IPS-15b (cell line): ENCODE results near the gene BBOF1.
"Not testable (repeated sequence)": the region's sequence is repeated elsewhere in the genome, so short reads cannot be mapped to it uniquely, and the experiment has no call there.

ENCODE experiments used
- H3K27me3 ChIP-seq: one replicate; pipeline ENCODE4 v1.6.1; 2013; ENCODE audit warnings: low read length; ENCODE audit not compliant: control insufficient read depth, insufficient read depth
- H3K36me3 ChIP-seq: one replicate; pipeline ENCODE4 v1.6.1; 2013; ENCODE audit warnings: low read length; ENCODE audit not compliant: control insufficient read depth, insufficient read depth
- H3K4me1 ChIP-seq: one replicate; pipeline ENCODE4 v1.6.1; 2013; ENCODE audit warnings: mild to moderate bottlenecking, low read length; ENCODE audit not compliant: control insufficient read depth, insufficient read depth
- H3K4me3 ChIP-seq: one replicate; pipeline ENCODE4 v1.5.1; 2013; ENCODE audit warnings: low read depth, low read length
- H3K9ac ChIP-seq: one replicate; pipeline ENCODE4 v1.6.1; 2013; ENCODE audit warnings: low read depth, mild to moderate bottlenecking, low read length
- H3K9me3 ChIP-seq: one replicate; pipeline ENCODE4 v1.6.1; 2013; ENCODE audit warnings: mild to moderate bottlenecking, low read length; ENCODE audit not compliant: control insufficient read depth, insufficient read depth

The BBOF1 gene

DNA sequence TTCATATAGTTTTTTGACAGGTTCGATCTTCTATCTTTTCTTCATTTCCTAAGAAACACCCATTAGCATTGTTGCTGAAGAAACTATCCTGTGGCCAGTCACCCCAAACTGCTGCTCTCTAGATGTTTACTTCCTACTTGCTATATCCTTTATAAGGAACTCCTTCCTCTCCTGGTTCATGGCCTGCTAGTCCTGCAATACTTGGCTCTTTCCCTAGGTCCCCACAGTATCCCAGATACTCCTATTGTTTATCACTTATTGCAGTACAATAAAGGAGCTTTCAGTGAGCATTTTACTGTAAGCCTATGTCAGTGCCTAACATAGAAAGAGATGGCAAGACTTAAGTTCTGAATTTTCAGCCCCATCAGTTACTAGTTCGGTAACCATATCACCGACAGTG is 62.3 kb downstream of the BBOF1 start:
- Histone ChIP-seq H3K9me3 (no peaks in the 10 kb centered on the region), H3K27me3 (no peaks in the 10 kb centered on the region), H3K9ac (no peak overlapping the region), H3K4me1 (no peaks in the 10 kb centered on the region), H3K4me3 (no peak overlapping the region), H3K36me3 (no peaks in the 10 kb centered on the region)

DNA sequence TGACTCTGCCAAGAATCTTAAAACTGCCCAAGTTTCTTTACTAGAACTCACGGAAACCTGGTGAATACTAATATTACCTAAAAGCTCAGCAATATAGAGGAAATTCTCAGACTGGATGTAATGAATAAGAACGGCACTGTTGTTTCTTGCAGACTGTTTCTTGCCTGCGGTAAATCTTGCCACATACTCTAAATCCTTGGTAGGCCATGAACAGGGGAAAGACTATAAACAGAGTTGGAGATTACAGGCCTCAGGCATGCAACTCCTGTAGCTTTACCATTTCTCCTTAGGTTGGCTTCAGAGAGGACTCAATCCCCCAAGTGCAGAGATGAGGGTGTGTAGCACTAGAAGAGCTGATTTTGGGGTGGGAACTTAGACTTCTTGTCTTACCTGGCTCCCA is 64.0 kb downstream of the BBOF1 start:
- Histone ChIP-seq H3K9ac (peak overlapping the region; percentile 62), H3K4me1 (no peaks in the 10 kb centered on the region), H3K27me3 (no peaks in the 10 kb centered on the region), H3K9me3 (no peaks in the 10 kb centered on the region), H3K4me3 (peak overlapping the region; percentile 98), H3K36me3 (no peaks in the 10 kb centered on the region)

DNA sequence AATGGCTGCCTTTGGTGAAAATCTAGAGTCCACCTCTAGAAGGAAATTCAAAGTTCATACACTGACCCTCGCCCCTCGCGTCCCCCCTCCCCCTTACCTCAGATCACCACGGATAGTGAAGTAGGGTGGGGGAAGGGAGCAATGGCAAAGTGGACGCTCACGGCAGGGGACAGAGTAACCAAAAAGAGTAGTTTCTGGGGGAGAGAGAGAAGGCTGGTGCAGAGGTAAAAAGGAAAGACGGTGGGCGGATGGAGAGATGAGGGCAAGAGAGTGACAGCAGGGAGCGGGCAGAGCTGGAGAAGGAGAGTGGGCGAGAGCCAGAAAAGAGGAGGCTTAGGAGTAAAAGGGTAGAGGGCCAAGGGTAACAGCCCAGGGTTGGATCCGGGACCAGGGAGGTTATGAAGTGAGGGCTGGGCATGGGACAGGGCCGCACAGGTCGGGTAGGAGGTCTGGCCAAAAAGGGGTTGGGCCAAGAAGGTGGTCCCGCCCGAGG is 64.7 kb downstream of the BBOF1 start:
- peak overlapping the region; percentile 62 for H3K9ac ChIP-seq

DNA sequence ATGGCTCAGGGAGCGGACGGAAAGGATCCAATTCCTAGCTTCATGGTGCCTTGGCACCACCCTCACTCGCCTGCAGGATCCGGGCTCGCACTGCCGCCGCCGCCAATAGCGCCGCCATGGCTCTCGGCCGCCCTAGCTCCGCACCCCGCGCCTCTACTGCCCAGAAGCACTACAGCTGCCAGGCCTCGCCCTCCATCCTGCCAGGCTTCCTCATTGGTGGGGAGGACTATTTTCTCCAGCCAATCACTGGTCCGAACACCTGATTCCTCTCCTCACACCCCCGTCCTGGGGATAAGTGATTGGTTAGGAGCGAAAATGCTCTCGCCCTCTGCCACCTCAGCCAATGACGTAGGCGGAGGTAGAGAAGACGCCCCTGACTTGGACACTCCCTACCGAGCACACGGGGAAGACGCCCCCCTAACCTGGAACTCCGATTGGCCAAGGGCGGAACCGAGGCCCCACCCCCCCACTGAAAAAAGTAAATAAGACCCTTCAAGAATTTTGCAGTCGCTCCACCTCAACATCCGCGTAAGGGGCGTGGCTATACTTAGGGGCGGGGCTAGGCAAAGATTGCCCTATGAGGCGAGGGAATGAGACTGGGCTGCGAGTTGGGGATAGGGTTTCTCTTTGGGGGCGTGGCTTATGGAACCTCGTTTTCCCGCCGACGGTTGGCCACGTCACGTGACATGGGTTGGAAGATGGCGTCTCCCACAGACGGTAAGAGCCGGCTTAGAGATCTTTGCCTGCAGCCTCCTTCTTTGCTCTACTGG is 65.3 kb downstream of the BBOF1 start, which contains the start of the genes ALDH6A1 and LIN52:
TSS of gene ALDH6A1 (minus strand) at position 177 of the 770 bp plus-strand sequence. CDS start at position 118, 59 bp downstream.
TSS of gene LIN52 (plus strand) at position 680 of the 770 bp plus-strand sequence. CDS start at position 699, 19 bp downstream.
- H3K27me3 ChIP-seq, result no peaks in the 10 kb centered on the region
- no peaks in the 10 kb centered on the region for H3K4me1 ChIP-seq
- H3K4me3 ChIP-seq, result peak within 1 kb of the TSS; percentile 98
- no peaks in the 10 kb centered on the region for H3K9me3 ChIP-seq
- no peaks in the 10 kb centered on the region for H3K36me3 ChIP-seq
- peak within 1 kb of the TSS; percentile 97 for H3K9ac ChIP-seq

More for the DNA sequence above, 64.7 kb downstream of the BBOF1 start:
- Histone ChIP-seq H3K27me3 (no peaks in the 10 kb centered on the region), H3K4me3 (peak overlapping the region; percentile 98), H3K9me3 (no peaks in the 10 kb centered on the region), H3K36me3 (no peaks in the 10 kb centered on the region), H3K4me1 (no peaks in the 10 kb centered on the region)

DNA sequence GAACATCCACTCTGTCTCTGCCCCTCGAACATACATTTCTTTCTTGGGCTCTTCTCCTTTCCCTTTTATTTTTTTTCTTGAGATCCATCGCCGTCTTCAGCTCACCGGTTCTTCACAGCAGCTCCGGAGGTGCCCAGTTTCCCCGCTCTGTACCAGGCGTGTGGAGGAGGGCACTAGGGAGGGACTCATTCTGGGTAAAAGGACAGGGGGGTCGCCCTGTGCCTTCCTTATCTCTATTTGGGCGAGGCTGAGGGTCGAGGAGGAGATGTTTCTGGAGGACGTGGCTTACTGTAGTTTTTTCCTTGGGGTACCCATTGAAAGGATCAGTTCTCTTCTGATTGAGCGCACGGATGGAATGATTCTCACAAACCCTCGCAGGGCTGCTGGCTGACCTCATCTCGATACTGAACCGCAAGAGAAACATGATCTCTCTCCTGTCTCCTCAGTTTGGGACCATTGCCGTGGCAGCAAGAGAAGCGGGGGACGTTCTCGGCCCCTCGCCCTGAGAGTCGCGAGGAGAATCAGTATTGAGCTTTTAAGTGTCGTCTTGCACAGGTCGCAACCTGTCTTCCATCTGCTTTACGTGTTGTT is 66.0 kb downstream of the BBOF1 start:
- Histone ChIP-seq H3K9ac (peak overlapping the region; percentile 97), H3K4me1 (no peaks in the 10 kb centered on the region), H3K27me3 (no peaks in the 10 kb centered on the region), H3K9me3 (no peaks in the 10 kb centered on the region), H3K36me3 (no peaks in the 10 kb centered on the region), H3K4me3 (peak overlapping the region; percentile 93)

DNA sequence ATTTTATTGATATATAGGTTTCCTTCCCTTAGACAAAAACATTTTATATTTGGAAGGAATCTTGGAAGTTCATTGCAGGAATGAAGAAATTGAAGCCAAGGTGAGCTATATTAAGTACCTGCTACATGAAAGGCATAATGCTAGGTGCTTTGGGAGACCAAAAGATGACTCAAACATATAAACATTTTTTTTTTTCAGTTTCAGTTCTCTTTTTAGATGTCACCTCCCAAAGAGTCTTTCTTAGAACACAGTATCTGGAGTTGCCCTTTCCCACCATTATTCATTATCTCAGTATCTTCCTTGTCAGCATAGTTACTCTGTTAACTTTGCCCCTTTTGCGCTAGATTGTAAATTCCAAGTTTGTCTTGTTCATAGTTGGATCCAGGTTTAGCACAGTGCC is 66.7 kb downstream of the BBOF1 start:
- Histone ChIP-seq H3K4me3 (peak overlapping the region; percentile 93), H3K9ac (peak overlapping the region; percentile 97), H3K27me3 (no peaks in the 10 kb centered on the region), H3K9me3 (no peaks in the 10 kb centered on the region), H3K36me3 (no peaks in the 10 kb centered on the region), H3K4me1 (no peaks in the 10 kb centered on the region)

DNA sequence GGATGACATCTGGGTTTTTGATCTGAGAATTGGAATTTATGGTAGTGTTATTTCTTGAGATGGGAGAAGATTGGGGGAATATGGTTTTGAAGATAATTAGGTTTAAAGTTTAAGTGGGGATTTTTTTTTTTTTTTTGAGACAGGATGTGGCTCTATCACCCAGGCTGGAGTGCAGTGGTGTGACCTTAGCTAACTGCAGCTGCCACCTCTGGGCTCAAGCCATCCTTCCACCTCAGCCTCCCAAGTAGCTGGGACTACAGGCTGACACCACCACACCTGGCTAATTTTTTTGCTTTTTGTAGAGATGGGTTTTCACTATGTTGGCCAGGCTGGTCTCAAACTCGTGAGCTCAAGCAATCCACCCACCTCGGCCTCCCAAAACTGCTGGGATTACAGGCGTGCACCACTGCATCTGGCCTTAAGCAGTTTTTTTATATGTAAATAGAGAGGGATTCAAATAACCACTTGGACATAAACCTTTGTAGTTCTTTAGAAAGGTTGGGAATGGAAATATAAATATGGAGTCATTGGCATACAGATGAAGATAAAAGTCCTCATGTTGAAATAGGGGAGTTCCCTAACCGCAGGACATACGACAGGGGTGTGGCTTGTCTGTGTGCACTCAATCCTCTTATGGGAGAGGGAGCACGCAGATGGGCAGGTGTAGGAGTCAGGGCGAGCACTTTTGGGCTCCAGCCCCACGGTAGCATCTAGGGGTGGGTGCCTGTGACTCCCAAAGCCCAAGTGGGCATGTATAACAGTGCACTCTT is 70.3 kb downstream of the BBOF1 start:
- H3K9ac ChIP-seq, result no peak overlapping the region
- no peaks in the 10 kb centered on the region for H3K27me3 ChIP-seq
- no peaks in the 10 kb centered on the region for H3K4me1 ChIP-seq
- H3K4me3 ChIP-seq, result no peak overlapping the region
- H3K36me3 ChIP-seq, result peaks cover 3% of the 10 kb centered on the region
- H3K9me3 ChIP-seq, result no peaks in the 10 kb centered on the region

DNA sequence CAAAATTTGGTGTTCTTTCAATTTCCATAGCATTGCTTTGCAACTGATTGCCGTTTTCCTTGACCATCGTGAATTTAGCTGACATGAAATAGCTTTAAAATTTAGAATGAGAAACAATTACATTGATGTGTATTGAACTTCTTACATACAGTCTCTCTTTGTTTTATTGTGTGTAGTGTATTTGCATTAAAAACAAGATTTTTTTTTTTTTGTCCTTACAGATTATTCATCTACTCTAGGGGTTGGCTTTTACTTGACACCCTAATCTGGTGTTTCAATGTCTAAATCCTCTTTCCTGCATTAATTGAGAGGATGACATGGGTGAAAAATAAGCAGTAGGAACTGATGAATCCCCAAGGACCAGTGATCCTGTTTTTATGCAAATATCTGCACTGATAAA is 86.2 kb downstream of the BBOF1 start:
- Histone ChIP-seq H3K27me3 (no peaks in the 10 kb centered on the region), H3K4me1 (no peaks in the 10 kb centered on the region), H3K9ac (no peak overlapping the region), H3K9me3 (no peaks in the 10 kb centered on the region), H3K36me3 (peaks cover 2% of the 10 kb centered on the region), H3K4me3 (no peak overlapping the region)

DNA sequence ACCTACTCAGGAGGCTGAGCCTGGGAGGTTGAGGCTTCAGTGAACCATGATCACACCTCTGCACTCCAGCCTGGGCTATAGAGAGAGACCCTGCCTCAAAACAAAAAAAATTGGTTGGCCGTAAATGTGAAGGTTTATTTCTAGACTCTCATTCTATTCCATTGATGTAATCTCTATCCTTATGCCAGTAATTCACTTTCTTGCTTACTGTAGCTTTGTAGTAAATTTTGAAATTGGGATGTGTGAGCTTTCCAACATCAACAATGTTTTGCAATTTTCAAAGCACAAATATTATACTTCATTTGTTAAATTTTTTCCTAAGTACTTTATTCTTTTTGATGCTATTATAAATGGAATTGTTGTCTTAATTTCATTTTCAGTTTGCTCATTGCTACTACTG is 90.2 kb downstream of the BBOF1 start:
- Histone ChIP-seq H3K9me3 (no peaks in the 10 kb centered on the region), H3K4me1 (no peaks in the 10 kb centered on the region), H3K36me3 (no peaks in the 10 kb centered on the region), H3K4me3 (no peak overlapping the region), H3K9ac (no peak overlapping the region), H3K27me3 (no peaks in the 10 kb centered on the region)

DNA sequence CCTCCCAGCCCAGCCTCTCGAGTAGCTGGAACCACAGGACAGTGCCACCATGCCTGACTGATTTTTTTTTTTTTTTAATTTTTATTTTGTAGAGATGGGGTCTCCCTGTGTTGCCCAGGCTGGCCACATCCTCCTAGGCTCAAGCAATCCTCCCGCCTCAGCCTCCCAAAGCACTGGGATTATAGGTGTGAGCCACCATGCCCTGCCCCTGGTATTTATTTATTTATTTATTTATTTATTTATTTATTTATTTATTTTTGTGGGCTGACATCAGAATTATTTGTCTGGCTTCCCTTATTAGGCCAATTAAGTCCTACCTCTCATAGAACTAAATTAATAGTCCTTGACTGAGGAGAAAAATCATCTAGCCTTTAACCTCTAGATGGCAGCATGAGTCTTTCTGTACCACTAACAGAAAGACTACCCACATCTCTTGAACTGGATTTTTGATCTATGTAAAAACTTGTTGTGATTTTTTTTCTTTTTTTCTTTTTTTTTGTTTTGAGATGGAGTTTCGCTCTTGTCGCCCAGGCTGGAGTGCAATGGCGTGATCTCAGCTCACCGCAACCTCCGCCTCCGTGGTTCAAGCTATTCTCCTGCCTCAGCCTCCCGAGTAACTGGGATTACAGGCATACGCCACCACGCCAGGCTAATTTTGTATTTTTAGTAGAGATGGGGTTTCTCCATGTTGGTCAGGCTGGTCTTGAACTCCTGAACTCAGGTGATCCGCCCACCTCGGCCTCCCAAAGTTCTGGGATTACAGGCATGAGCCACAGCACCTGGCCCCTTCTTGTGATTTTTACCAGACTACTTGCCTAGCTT is 92.5 kb downstream of the BBOF1 start:
- not testable (repeated sequence) for H3K4me1 ChIP-seq, H3K9me3 ChIP-seq, H3K9ac ChIP-seq, H3K36me3 ChIP-seq, H3K4me3 ChIP-seq, H3K27me3 ChIP-seq
